Measurements from ENCODE around the gene BPI.

The BPI gene

DNA sequence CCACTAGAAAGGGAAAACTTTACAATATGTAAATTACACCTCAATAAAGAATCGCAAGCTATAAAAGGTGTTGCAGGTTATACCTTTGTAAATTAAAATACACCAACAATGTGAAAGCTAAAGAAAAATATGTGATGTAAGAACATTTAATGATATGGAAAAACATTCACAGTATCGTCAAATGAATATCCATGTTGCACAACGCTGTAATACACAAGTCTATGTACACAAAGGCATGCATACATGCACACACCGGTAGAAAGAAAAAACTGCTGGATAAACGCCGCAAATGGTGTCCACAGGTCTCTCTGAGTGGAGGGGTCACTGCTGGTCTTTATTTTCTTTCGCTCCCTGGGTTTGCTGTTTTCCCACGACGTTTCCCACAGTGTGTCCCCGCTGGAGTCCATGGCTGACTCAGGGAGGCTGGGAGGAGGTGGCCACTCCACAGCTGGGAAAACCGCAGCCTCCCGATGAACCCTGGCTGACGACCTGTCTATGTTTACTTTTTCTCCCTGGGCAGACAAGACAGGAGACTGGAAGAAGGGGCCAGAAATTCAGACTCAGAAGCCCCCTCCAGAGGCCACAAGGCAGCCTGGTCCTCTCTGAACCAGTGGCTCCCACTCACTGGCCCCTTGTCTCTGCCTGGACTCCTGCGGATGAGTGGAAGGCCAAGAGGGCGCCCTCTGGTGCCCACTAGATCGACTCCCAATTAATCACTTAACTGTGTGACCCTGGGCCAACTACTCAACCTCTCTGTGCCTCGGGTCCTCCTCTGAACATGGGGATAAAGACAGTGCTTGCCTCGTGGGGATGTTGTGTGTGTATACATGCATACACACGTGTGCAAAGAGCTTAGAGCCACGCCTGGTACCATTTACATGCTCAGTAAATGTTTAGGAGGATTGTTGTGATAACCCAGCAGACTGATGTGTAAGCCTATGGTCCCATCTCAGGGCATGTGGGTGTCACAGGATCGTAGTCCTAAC lies 12.8 kb upstream of the BPI start:
- H3K27me3 Mint-ChIP-seq (ENCODE audit: low read depth) = peaks cover 4% of the 10 kb centered on the region
- peaks cover 52% of the 10 kb centered on the region for H3K4me1 Mint-ChIP-seq
- peak overlapping the region; percentile 70 to 81 (median 76) for H3K27ac Mint-ChIP-seq
- H3K4me3 Mint-ChIP-seq = peak overlapping the region; percentile 34 to 54 (median 39)
- H3K36me3 Mint-ChIP-seq (ENCODE audit: low read depth) = no peaks in the 10 kb centered on the region
- H3K9me3 Mint-ChIP-seq = no peaks in the 10 kb centered on the region
- TF ChIP-seq, protein P1, sequence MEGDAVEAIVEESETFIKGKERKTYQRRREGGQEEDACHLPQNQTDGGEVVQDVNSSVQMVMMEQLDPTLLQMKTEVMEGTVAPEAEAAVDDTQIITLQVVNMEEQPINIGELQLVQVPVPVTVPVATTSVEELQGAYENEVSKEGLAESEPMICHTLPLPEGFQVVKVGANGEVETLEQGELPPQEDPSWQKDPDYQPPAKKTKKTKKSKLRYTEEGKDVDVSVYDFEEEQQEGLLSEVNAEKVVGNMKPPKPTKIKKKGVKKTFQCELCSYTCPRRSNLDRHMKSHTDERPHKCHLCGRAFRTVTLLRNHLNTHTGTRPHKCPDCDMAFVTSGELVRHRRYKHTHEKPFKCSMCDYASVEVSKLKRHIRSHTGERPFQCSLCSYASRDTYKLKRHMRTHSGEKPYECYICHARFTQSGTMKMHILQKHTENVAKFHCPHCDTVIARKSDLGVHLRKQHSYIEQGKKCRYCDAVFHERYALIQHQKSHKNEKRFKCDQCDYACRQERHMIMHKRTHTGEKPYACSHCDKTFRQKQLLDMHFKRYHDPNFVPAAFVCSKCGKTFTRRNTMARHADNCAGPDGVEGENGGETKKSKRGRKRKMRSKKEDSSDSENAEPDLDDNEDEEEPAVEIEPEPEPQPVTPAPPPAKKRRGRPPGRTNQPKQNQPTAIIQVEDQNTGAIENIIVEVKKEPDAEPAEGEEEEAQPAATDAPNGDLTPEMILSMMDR (IDR thresholded peaks at IDR 0.05; ENCODE audit: unreplicated experiment in 3 of 3) = peak in 2 of 3 experiments; percentile 28 to 50

DNA sequence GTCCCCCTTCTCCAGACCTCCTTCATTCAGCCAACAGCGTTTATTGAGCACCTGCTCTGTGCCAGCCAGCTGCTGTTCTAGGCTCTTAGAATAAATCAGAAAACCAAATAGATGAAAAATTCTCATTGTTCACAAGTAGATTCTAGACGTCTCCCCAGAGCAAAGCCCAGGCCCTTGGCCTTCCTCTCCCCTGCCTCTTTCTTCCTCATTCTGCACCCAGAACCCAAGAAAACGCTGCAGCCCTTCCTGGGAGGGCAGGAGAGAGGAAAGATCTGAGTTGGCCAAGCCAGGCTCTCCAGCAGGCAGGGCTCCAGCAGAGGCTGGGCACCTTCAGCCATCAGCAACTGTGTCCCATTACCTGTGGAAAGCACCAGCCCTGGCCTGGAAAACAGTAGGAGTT lies 12.0 kb upstream of the BPI start:
- Mint-ChIP-seq H3K4me1 (peaks cover 44% of the 10 kb centered on the region), H3K27me3 (ENCODE audit: low read depth) (no peaks in the 10 kb centered on the region), H3K4me3 (no peak overlapping the region), H3K27ac (peak overlapping the region; percentile 70 to 81 (median 76)), H3K9me3 (no peaks in the 10 kb centered on the region), H3K36me3 (ENCODE audit: low read depth) (no peaks in the 10 kb centered on the region)
- TF ChIP-seq, protein P1 (IDR thresholded peaks at IDR 0.05; ENCODE audit: unreplicated experiment in 3 of 3) = no peak

DNA sequence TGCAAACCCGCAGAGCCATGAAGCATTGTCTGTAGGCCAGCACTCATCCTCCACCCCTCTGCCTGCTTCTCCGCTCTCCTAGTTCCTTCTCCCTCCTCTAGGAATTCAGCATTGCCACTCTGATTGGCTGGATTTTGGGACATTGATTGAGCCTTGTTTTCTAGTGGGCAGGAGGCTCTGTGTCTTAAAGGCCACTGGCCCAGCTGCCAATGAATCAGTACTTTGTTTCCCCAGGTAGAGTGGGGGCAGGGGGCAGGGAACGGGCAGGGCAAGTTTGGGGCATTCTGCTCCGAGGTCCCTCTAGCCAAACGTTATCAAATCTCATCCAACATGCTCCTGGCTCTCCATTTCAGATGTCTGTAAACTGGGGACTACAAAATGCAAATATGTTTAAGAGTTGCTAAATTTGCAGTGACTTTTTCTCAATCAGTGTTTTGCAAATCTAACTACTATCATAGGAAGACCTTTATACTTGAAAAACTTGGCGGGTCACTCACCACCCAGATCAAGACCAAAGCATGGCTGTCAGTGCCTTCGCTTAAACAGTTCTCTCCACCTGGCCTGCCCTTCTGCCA lies 10.4 kb upstream of the BPI start:
- no peak overlapping the region for H3K4me3 Mint-ChIP-seq
- H3K9me3 Mint-ChIP-seq = no peaks in the 10 kb centered on the region
- peaks cover 35% of the 10 kb centered on the region for H3K4me1 Mint-ChIP-seq
- no peaks in the 10 kb centered on the region for H3K36me3 Mint-ChIP-seq (ENCODE audit: low read depth)
- peak overlapping the region in 2 of 3 experiments; percentile 40 to 55 for H3K27ac Mint-ChIP-seq
- H3K27me3 Mint-ChIP-seq (ENCODE audit: low read depth) = no peaks in the 10 kb centered on the region
- TF ChIP-seq, protein P1 (IDR thresholded peaks at IDR 0.05; ENCODE audit: unreplicated experiment in 3 of 3) = no peak

DNA sequence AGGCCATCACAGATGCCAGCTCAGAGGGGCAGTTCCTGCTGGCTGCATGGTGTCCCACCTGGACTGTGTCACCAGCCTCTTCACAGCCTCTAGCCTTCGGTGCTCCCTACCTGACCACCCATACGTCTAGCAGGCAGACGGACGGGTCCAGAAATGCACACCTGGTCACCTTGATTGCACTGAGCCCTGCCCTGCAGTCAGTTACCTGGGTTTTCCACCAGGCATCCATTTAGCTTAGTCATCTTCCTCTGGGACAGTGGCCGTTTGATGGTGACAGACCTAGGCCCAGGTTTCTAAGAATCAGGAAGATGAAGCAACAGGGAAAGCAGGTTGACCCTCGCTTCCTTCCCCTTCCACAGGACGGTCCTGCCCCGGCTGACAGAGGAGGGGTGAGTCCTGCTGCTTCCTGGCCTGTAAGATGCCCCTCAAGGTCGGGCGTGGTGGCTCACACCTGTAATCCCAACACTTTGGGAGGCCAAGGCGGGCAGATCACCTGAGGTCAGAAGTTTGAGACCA lies 9.8 kb upstream of the BPI start:
- Mint-ChIP-seq H3K4me1 (peaks cover 36% of the 10 kb centered on the region), H3K27me3 (ENCODE audit: low read depth) (no peaks in the 10 kb centered on the region), H3K4me3 (no peak overlapping the region), H3K27ac (peak overlapping the region in 2 of 3 experiments; percentile 40 to 55), H3K9me3 (no peaks in the 10 kb centered on the region), H3K36me3 (ENCODE audit: low read depth) (no peaks in the 10 kb centered on the region)
- TF ChIP-seq, protein P1 (IDR thresholded peaks at IDR 0.05; ENCODE audit: unreplicated experiment in 3 of 3) = no peak

DNA sequence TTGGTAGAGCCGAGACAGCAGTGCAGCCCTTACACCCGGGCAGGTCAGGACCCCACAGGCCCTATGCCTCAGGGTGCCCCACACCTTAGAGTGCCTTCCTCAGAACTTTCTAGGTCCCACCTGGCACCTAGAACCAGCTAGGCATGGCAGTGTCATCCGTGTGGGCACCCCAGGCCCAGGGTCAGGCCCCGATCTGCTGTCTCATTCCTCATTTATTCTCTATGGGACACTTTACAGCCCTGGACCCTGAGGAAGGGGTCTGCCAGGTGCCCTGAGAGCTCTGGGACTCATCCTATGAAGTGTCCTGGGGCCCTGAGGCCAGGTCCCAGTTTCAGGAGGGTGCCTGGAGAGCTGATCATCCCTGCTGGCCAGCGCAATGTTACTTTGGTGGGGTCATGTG lies 8.1 kb upstream of the BPI start:
- TF ChIP-seq, protein P1 (IDR thresholded peaks at IDR 0.05; ENCODE audit: unreplicated experiment in 3 of 3) = no peak
- Mint-ChIP-seq H3K4me3 (no peak overlapping the region), H3K36me3 (ENCODE audit: low read depth) (no peaks in the 10 kb centered on the region), H3K27me3 (ENCODE audit: low read depth) (no peaks in the 10 kb centered on the region), H3K27ac (peak overlapping the region in 2 of 3 experiments; percentile 81 to 84), H3K9me3 (no peaks in the 10 kb centered on the region), H3K4me1 (peaks cover 42% of the 10 kb centered on the region)
